ENCODE results near the gene UACA.
"Not testable (repeated sequence)": the region's sequence is repeated elsewhere in the genome, so short reads cannot be mapped to it uniquely, and the experiment has no call there.

Gene UACA

DNA sequence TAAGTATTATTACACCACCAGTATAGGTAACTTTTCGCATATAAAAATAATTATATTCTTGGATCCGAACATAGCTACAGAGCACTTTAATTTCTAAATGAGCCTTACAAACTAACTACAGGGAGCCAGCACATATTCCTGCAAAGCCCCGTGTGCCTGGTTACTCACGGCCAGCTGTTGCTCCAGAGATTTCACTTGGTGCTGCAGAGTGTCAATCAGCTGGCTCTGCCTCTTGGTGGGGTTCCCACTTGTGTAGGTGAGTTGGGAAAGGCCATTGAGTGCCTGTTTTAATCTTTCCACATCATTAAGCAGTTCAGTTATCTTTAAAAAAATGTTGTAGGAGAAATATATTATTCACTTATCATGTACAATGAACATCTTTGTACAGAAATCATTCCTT is 98.9 kb downstream of the UACA start:
- DNase-seq (ENCODE audit: low spot score): no peak

DNA sequence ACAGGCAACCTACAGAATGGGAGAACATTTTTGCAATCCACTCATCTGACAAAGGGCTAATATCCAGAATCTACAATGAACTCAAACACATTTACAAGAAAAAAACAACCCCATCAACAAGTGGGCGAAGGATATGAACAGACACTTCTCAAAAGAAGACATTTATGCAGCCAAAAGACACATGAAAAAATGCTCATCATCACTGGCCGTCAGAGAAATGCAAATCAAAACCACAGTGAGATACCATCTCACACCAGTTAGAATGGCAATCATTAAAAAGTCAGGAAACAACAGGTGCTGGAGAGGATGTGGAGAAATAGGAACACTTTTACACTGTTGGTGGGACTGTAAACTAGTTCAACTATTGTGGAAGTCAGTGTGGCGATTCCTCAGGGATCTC is 100.3 kb downstream of the UACA start:
- DNase-seq (ENCODE audit: low spot score): not testable (repeated sequence)

DNA sequence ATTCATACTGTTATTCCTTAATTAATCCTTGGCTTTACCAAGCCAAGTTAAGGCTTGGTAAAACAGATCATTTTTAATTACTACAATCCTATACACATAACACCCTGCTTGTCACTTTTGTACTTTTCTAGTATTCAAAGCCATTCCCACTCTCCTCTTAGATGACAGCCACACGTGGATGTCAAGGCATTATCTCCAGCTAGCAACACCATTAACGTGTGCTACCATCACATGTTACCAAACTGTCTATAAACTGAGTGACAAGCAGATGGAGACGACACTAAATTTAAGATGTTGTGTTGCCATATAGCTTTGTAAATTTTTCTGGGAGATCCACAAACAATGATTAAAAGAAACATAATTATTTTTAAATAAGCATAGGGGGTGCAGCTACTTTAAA is 103.7 kb downstream of the UACA start:
- DNase-seq (ENCODE audit: low spot score): no peak

DNA sequence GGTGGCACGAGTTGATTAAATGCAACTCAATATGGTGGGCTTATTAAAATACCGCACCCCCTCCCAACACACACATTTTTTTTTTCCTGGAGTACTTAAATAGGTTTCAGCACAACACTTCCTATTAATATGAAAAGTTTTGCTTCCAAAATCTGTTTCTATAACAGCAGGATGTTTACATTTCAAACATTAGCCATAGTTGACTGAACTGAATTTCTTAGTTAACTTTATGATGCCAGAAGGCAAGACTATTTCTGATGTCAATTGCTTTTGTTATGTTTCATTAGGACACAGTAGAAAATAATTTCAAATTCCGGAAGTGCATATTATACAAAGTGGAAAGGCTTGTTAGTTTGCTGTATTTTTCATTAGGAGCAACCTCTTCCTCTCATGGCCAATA is 104.7 kb downstream of the UACA start:
- no peak for DNase-seq (ENCODE audit: low spot score)

DNA sequence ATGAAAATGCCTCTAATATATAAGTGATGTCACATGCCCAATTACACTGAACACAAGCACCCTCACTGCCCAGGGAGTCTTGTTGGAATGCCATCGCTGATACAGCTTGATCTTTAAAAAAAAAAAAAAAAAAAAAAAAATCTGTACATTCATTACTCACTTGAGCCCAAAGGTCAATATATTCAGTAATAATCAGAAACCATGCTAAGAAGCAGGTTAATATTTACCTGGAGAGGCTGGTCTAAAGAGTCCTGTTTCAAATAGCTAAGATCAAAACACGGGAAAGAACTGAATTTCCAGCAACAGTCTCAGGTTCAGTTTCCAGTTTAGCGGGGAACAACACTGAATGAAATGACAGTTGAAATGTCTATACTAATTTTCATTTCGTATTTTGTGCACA is 109.9 kb downstream of the UACA start:
- no peak for DNase-seq (ENCODE audit: low spot score)

DNA sequence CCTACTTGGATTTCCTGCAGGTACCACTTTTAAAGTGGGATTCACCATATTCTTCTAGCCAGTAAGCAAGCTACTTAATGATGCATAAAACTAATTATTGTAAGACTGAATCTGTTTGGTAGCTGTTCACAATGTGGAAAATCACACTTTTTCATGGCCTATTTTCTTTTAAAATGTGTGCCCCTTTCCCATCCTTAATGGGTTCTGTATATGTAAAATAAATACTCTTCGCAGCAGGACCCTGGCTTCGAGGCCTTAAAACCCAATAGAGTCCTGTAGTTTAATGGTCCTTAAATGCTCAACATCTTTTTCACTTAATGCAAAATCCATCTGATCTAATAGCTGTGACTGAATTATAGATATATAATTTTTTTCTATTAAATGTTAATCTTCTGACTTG is 111.0 kb downstream of the UACA start:
- DNase-seq (ENCODE audit: low spot score): no peak

DNA sequence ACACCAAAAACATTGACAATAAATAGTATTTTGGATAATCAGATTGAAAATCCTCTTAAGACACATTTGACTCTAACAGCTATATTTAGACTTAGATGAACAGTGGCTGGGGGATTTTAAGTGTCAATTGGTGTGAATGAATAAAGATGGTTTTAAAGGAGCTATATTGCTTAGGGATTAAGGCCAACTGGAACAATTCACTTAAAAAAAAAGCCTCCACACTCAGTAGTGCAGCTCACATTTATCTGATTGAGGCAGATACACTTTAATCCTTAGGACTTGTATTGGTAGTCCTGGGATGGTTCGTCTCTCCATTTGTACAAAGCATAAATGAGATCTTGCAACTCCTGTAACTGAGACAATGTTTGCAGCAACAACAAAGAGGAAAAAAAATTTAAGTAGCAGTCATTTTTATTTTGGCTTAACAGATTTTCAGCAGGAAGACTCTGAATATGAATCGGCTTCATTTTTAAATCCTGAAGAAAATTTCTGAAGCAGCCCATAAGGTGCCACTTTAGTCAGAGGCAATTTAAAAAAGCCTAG is 112.0 kb downstream of the UACA start:
- no peak for DNase-seq (ENCODE audit: low spot score)

DNA sequence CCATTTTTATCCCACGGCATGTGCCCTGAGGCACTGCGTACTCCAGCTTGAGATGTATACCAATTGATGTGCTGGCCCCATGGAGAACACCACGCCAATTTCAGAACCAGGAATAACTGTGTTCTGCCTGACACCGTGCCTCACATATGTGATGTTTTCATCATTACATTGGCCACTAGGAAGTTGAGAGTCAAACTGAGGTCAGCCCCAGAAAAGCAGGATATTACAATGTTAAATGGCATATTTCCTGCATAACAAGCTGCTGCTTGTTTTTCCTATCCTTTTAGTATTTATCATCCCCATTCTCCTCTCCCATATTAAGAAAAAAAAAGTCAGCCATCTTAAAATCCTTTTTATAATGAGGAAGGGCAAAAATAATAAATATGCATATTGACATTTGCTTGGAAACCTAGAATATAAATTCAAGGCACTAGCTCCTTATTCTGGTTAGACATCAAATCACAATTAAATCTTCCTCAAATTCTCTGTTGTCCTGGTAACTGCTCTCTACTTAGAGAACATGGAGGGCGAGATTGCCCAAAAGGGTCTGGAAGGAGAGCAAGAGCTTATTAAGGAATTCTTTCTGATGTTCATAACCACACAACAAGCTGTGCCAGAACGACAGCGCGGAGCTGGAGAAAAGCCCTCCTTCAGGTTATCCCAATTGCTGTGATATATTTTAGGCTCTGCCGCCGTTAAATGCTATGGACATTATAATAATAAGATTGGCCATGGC is 112.6 kb downstream of the UACA start:
- DNase-seq (ENCODE audit: low spot score): no peak

DNA sequence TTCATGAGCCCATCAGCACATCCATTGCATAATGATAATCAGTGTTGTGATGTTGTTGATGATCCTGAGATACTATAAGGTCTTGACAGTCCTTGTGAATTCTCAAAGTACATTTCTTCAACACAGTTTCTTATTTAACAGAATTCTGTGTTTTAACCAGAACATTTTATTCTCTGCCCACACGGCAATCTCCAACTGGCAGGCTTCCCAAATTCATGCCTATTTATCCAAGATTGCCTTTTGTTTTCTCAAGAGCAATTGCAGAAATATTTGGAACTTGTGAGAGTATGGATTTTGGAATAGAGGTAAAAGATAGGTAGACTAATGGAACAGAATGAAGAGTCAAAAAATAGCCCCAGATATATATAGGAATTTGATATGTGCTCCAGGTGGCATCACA is 116.0 kb downstream of the UACA start:
- no peak for DNase-seq (ENCODE audit: low spot score)

DNA sequence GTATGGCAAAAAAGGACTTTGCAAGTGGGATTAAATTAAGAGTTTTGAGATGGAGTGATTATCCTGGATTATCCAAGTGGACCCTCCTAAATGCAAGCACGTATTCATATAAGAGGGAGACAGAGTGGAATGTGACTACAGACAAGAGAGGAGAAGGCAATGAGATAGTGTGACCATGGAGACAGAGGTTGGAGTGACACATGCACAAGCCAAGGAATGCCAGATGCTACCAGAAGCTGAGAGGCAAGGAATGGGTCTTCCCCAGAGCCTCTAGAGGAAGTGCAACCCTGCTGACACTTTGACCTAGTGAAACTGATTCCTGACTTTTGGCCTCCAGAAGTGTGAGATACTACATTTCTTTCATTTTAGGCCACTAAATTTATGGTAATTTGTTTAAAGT is 117.2 kb downstream of the UACA start:
- DNase-seq (ENCODE audit: low spot score): no peak

DNA sequence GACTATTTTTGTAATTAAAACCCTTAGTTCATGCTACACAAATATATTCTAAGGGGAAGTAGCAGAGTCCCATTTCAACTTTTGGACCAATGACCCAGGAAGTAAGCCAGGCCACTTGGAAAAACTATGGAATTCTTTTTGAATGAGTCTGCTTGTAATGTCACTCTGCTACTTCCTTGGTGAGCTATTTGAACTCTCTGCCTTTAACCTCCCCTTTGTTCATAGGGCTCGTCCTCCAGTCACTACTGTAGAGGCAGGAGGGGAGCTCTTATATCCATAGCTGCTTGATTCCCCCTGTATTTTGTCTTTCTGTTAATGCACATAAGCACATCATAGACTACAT is 119.6 kb downstream of the UACA start:
- no peak for DNase-seq (ENCODE audit: low spot score)

DNA sequence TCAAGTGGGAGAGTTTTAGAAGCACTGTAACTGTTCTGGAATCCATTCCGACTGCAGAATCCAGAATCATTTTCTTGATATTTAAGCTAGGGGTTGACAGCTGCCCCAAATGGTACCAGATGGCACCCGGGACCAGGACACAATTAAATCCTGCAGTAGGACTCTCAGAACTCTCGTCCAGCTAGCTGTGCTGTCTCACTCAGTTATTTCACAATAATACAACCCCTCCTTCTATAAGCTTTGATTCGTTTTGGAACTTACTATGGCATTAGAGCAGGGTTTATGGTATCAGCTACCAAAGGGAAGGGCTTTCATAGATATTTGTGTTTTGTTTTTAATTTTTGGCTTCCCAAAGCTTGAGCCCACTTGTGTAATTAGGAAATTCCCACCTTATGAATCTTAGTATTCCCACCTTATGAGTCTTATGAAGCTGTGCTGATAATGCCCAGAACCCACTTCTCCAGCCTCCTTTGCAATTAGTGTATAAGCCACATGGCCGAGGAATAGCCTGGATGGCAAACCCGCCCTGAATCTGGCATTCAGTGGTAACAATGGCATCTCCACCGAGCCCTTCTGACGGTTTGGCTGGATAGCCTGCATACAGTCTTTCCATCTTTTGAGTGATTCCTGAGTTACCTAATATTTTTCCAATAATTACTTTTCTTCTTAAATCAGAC is 120.1 kb downstream of the UACA start:
- DNase-seq (ENCODE audit: low spot score): no peak

DNA sequence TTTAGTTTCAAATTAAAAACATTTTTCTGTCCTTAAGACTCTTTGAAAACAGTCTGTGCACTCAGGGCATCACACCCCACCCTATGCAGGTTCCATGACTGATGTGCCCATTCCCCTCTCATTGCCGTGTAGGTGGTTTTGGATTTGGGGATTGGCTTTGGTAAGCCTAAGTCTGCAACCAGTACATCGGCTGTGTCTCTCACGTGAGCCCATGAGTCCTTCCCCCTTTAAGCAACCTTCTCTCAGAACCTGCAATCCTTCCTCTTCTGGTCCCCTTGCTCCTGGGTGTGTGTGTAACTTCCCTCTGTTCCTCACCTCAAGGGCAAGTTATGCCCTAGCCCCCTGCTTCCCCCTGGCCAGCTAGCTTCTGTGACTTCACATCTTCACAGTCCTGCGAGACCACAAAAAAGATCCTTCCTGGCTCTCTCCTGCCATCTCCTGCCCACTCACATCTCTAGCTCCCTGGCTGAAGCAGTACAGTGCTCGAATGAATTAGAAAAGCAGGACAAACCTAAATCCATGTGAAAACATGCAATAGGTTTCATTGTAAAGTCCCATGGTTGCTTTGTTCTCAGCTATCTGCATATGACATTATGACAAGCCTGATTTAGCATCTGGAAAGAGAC is 126.7 kb downstream of the UACA start:
- no peak for DNase-seq (ENCODE audit: low spot score)

DNA sequence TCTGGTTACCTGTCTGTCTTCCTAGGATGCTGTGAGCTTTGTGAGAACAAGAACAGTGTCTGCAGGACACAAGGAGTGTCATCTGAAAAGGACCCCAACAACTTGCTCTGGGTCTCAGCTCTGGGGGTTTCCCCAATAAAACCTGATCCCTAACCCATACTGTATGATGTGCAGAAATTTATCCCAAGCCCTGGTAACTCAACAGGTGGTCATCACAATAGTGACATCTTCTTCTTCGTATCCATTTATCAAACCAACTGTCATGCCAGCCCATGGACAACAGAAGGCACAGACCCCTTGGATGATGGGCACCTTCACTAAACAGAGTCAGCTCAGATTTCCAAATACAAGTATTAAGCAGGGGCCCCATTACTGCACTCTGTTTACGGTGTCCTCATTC is 127.5 kb downstream of the UACA start:
- no peak for DNase-seq (ENCODE audit: low spot score)

DNA sequence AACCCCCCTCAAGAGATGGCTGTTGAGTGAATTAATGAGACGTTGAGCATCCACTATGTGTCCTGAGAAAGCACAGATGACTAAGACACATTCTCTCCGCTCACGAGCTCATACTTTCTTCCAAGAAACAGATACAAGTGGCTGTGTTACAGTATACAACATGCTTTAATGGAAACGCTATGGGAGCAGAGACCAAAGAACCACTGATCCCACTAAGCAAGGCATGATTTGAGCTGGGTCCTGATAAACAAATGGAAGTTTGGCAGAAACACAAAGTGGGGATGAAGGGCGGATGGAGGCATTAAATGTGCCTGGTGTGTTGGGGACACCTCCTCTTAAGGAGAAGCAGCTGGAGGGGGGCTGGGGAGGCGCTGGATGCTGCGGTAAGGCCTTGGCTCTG is 129.4 kb downstream of the UACA start:
- DNase-seq (ENCODE audit: low spot score): no peak

DNA sequence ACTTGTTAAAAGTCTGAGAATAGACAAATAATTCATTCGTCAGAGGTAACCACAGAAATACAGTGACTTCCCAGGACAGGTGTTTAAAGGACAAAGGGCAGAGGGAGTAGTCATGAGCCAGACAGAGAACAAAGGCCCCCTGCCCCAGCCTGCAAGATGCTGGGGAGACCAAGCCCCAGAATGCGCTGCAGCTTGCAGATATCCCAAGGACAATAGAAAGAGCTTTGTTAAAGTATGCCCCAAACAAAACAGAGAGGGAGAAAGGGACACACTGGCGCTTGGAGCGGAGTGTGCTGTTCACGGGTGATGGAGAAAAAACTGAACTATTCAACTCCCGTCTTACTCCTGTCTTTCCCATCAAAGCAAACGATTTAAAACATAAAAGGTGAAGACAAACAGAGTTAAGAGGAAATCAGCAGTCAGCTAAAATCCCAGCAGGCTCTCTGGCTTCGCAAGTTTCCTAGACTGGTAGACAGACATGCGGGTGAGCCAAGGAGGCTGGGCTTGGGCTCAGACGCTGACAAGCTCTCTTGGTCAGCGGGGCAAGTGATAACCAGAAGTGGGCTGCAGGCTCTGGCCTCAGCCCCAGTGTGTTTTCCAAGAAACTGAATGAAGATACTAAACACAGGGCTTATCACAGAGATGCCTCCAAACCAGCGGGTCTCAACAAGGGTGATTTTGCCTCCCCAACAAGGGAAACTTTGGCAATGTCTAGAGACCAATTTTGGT is 130.1 kb downstream of the UACA start:
- no peak for DNase-seq (ENCODE audit: low spot score)

DNA sequence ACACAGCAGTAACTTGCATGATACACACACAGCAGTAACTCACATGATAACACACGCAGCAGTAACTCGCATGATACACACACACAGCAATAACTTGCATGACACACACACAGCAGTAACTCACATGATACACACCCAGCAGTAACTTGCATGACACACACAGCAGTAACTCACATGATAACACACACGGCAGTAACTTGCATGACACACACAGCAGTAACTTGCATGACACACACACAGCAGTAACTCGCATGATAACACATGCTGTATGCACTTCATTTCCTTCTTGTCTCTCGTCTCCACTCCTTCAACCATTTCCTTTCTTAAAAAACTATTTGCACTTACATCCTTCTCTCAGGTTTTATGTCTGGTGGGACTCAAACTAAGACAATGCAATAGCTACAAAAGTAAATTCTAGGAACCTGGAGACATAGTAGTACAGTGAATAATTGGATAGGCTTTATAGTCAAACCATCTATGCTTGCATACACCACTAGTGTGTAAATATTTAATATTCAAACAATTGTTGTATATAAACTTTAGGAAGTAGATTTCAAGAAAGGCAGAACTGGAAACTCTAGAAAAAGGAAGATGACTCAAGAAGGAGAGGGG is 130.8 kb downstream of the UACA start:
- no peak for DNase-seq (ENCODE audit: low spot score)

DNA sequence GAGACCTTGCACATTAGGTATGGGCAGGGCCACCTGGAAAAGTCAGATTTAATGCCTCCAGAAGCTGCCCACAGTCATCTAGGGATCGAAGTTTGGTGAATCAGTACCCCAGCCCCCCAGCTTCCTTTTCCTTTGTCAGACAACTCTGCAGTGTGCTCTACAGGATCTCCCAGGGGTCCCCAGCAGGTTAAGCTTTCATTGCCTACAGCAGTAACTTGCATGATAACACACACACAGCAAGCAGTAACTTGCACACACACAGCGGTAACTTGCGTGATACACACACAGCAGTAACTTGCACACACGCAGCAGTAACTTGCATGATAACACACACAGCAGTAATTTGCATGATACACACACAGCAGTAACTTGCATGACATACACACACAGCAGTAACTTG is 131.3 kb downstream of the UACA start:
- no peak for DNase-seq (ENCODE audit: low spot score)

DNA sequence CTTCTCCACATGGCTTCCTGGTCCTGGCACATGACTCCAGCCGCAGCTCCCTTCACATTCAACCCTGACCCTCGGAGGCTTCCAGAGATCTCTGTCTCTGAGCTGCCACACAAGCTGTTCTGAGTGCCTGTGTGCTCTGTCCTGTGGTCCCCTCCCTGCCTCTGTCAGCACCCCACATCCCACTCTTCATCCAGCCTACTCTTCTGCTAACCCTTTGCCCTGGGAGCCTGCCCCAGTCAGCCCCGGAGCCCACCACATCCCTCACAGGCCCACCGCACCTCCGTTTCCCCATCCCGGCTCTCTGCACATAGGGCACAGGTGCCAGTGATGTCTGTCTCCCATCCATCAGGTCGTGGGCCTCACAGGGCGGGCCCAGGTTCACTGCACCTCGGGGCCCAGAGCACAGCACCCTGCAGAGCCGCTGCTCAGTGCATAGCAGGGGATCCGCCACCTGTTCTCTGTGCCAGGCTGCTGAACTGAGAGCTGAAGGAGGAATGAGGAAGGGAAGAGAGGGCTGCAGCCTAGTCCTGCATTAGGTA is 133.6 kb downstream of the UACA start:
- no peak for DNase-seq (ENCODE audit: low spot score)

DNA sequence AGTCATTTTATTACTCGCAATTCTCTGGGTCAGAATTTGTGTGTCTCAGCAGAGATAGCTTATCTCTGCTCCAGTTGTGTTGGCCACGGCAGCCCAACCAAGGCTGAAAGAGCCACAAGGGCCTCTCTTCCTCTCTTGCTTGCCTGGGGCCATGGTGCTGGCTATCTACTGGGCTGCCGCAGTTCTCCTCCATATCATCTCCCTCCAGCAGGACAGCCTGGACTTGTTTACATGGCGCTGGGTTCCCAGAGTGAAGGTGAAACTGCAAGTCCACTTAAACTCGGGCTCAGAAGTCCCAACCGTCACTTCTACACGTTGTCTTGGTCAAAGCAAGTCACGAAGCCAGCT is 134.8 kb downstream of the UACA start:
- DNase-seq (ENCODE audit: low spot score): no peak

DNA sequence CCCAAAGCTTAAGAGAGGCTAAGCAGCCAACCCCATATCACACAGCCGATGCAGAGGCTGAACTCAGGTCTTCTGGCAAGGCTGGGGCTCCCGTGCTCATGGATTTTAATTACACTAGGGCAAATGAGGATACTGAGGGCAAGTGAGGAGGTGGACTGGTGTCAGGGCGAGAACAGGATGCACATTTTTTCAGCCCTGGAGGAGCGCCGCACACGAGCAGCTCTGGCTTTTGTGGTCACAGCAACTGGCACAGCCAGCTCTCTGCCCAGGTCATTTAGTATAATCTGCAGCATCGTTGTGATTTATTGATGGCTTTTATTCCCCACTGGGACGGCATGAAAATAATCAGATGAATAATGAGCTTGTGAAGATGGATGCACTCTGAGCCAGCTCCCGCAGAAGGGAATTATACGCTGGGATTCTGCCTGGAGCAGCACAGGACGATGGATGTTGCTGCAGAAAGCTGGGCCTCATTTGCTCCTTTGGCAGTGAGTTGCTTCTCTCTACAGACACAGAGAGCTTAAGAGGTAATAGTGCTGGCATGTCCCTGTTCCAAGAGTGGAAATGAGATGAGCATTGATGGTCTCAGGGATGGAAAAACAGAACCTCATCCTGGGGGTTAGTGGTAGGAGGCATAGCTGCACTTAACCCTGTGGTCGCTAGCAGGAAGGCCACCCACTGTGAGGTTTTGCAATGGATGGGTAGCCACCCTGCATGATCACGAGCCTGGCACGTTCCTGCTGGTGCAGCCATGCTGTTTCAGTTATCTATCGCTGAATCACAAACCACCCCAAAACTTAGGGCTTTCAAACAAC is 135.4 kb downstream of the UACA start:
- no peak for DNase-seq (ENCODE audit: low spot score)
